NCI-H1417 treated with DMSO at 0.1 percent for 48 hours (cell line): Measurements from ENCODE around the gene KRT7.

Source experiments
- DNase-seq: peaks from one replicate; lab custom pipeline; 2025; lab: John Stamatoyannopoulos, UW

The KRT7 gene

GRCh38 chr12:52232674-52233461 is at the start of gene KRT7:
Gene KRT7, plus strand, starts transcription at chr12:52233243. Its CDS starts 54 bp downstream, at chr12:52233297.
- no peak for DNase-seq

- no peak for DNase-seq
These were observed 49.5 kb upstream of the KRT7 start for GRCh38 chr12:52183544-52183910.

- DNase-seq: no peak
These were observed 49.1 kb upstream of the KRT7 start for GRCh38 chr12:52183971-52184370.

- no peak for DNase-seq
These were observed 48.2 kb upstream of the KRT7 start for GRCh38 chr12:52184813-52185212.

- DNase-seq: no peak
These were observed 47.6 kb upstream of the KRT7 start for GRCh38 chr12:52185400-52185967.

GRCh38 chr12:52186118-52186840 is 46.8 kb upstream of the KRT7 start:
- peak; percentile 37 for DNase-seq

GRCh38 chr12:52187206-52187605 is 45.8 kb upstream of the KRT7 start:
- no peak for DNase-seq

- no peak for DNase-seq
These were observed 45.4 kb upstream of the KRT7 start for GRCh38 chr12:52187640-52188039.

GRCh38 chr12:52188658-52189057 is 44.4 kb upstream of the KRT7 start:
- DNase-seq: no peak

- no peak for DNase-seq
These were observed 43.5 kb upstream of the KRT7 start for GRCh38 chr12:52189376-52190174.

- no peak for DNase-seq
These were observed 41.9 kb upstream of the KRT7 start for GRCh38 chr12:52190860-52191729.

GRCh38 chr12:52191841-52192791 is 40.9 kb upstream of the KRT7 start, which contains the start of gene KRT80:
Gene KRT80, minus strand, starts transcription at chr12:52192014. Its CDS starts 112 bp downstream, at chr12:52191902.
- peak; percentile 55 for DNase-seq

GRCh38 chr12:52193532-52193931 is 39.5 kb upstream of the KRT7 start:
- DNase-seq: no peak

GRCh38 chr12:52193991-52194390 is 39.1 kb upstream of the KRT7 start:
- DNase-seq: no peak

- DNase-seq: no peak
These were observed 37.8 kb upstream of the KRT7 start for GRCh38 chr12:52195065-52195730.

GRCh38 chr12:52197371-52198231 is 35.4 kb upstream of the KRT7 start:
- DNase-seq: no peak

- DNase-seq: peak; percentile 40
These were observed 34.4 kb upstream of the KRT7 start for GRCh38 chr12:52198454-52199215.
